Measurements from ENCODE around the gene LKAAEAR1. TPM values are rescaled to one million over a fixed set of nuclear protein-coding genes. Genes with fewer than 3 reads are reported as not detected.

LKAAEAR1 gene, protein sequence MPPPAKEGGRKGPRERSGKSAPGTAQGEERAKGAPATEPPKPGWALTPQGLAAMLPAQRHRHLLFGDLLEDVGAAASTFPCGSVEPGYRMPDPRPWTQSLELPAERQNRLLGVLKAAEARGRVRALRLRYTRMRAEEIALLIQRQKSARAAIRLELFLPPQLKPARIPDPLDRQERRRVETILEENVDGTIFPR
- under 1 TPM in 1 of 3 donors, not detected in 2; 0.64 TPM for total RNA-seq

DNA sequence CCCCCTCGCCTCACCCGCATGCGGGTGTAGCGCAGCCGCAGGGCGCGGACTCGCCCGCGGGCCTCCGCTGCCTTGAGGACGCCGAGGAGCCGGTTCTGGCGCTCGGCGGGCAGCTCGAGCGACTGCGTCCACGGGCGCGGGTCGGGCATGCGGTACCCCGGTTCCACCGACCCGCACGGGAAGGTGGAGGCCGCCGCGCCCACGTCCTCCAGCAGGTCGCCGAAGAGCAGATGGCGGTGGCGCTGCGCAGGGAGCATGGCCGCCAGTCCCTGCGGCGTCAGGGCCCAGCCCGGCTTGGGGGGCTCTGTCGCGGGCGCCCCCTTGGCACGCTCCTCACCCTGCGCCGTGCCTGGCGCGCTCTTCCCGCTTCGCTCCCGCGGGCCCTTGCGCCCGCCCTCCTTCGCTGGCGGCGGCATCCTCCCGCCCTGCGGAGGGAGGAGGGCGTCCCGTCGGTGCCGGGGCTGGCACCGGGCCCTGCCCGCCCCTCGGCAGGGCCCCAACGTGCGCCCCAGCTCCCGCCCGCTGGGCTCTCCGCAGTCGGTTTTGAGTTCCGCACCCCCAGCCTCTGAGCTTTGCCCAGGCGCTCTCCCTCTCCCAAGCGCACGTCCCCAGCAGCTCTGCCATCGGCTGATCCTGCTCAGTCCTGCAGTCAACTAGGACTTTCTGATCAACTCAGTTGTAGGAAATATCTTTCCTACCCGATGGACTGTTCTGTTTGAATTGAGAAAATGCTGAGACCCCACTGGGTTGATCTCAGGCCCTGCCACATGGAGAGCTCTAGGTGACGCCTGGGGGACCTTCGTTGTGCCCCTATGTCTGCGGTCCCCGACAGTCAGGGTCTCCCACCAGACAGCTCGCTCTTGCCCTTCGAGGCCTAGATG is at the start of gene LKAAEAR1:
Gene LKAAEAR1, minus strand, starts transcription at position 595 of the 881 bp plus-strand sequence. Its CDS starts 179 bp downstream, at position 416.
- intact Hi-C loops (cut with DNase I; ENCODE audit: low total_unique reads) = no loop called here
- TF ChIP-seq POLR2A (IDR thresholded peaks at IDR 0.05) (no peak), POLR2AphosphoS5 (IDR thresholded peaks at IDR 0.05) (no peak)
- TF ChIP-seq, protein P1, sequence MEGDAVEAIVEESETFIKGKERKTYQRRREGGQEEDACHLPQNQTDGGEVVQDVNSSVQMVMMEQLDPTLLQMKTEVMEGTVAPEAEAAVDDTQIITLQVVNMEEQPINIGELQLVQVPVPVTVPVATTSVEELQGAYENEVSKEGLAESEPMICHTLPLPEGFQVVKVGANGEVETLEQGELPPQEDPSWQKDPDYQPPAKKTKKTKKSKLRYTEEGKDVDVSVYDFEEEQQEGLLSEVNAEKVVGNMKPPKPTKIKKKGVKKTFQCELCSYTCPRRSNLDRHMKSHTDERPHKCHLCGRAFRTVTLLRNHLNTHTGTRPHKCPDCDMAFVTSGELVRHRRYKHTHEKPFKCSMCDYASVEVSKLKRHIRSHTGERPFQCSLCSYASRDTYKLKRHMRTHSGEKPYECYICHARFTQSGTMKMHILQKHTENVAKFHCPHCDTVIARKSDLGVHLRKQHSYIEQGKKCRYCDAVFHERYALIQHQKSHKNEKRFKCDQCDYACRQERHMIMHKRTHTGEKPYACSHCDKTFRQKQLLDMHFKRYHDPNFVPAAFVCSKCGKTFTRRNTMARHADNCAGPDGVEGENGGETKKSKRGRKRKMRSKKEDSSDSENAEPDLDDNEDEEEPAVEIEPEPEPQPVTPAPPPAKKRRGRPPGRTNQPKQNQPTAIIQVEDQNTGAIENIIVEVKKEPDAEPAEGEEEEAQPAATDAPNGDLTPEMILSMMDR (IDR thresholded peaks at IDR 0.05) = no peak

DNA sequence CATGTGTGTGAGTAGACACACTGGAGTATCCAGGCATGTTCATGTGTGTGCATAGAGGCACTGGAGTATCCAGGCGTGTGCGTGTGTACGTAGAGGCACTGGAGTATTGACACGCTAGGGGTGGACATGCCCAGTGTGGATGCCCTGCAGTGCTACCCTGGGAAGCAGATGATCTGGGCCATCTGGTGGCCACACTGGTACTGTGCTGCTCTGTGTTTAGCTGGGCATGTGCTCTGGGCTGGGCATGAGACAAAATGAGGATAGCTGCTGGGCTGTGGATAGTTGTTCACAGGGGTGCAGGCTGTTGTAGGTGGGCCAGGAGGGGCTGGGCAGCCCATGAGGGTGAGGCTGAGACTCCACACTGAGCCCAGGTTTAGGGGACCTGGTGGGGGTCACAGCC is 47.2 kb upstream of the LKAAEAR1 start:
- H3K27ac ChIP-seq = no peak overlapping the region
- intact Hi-C loops (cut with DNase I; ENCODE audit: low total_unique reads) = no loop called here
- H3K36me3 ChIP-seq = no peaks in the 10 kb centered on the region
- peaks cover 0 to 13% of the 10 kb centered on the region in 2 donors for H3K27me3 ChIP-seq
- TF ChIP-seq, protein P1 (IDR thresholded peaks at IDR 0.05) = no peak
- TF ChIP-seq POLR2A (IDR thresholded peaks at IDR 0.05) (no peak), POLR2AphosphoS5 (IDR thresholded peaks at IDR 0.05) (no peak)
- H3K4me1 ChIP-seq = no peaks in the 10 kb centered on the region
- H3K9me3 ChIP-seq = no peaks in the 10 kb centered on the region
- no peak for DNase-seq (ENCODE audit: low spot score in 2 of 2)
- no peak overlapping the region for H3K4me3 ChIP-seq

More for the DNA sequence above, at the start of gene LKAAEAR1:
- H3K4me1 ChIP-seq = peaks cover 2 to 6% of the 10 kb centered on the region in 2 donors
- H3K27ac ChIP-seq = no peak within 1 kb of the TSS
- no peak for DNase-seq (ENCODE audit: low spot score in 2 of 2)
- peak within 1 kb of the TSS; percentile 45 to 77 (median 55) for H3K4me3 ChIP-seq
- H3K27me3 ChIP-seq = peaks cover 0 to 9% of the 10 kb centered on the region in 2 donors
- no peaks in the 10 kb centered on the region for H3K9me3 ChIP-seq
- H3K36me3 ChIP-seq = no peaks in the 10 kb centered on the region

DNA sequence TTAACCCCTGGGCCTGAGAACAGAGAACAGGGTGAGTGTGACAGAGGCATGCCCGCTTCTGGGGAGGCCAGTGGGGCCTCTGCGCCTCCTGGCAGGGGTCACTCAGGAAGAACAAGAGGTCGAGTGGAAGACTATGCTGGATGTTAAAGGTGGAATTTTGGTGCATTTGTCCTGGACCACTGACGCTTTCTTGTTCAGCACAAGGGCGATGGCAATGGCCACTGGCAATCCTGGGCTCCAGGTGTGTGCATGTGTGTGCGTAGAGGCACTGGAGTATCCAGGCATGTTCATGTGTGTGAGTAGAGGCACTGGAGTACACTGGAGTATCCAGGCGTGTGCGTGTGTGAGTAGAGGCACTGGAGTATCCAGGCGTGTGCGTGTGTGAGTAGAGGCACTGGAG is 46.7 kb upstream of the LKAAEAR1 start:
- Histone ChIP-seq H3K27me3 (peaks cover 0 to 14% of the 10 kb centered on the region in 2 donors), H3K9me3 (no peaks in the 10 kb centered on the region), H3K27ac (no peak overlapping the region), H3K4me1 (no peaks in the 10 kb centered on the region), H3K4me3 (no peak overlapping the region), H3K36me3 (no peaks in the 10 kb centered on the region)
- TF ChIP-seq, protein P1 (IDR thresholded peaks at IDR 0.05) = no peak
- no peak for TF ChIP-seq POLR2AphosphoS5 (IDR thresholded peaks at IDR 0.05)
- TF ChIP-seq POLR2A (IDR thresholded peaks at IDR 0.05) = no peak
- intact Hi-C loops (cut with DNase I; ENCODE audit: low total_unique reads) = no loop called here
- no peak for DNase-seq (ENCODE audit: low spot score in 2 of 2)

DNA sequence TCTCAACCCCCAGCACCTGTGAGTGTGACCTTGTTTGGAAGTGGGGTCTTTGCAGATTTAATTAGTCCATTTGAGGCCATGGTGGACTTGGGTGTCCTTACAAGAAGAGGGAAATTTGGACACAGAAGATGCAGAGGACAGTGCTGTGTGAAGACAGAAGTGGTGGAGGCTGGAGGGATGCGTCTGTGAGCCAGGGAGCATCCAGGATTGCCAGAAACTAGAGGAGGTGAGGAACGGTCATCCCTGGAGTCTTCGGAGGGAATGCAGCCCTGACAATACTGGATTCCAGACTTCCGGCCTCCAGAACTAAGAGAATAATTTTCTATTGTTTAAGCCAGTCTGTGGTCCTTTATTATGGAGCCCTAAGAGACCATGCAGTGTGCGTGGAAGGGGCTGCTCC is 46.1 kb upstream of the LKAAEAR1 start:
- no peak for DNase-seq (ENCODE audit: low spot score in 2 of 2)
- TF ChIP-seq POLR2A (IDR thresholded peaks at IDR 0.05) (no peak), POLR2AphosphoS5 (IDR thresholded peaks at IDR 0.05) (no peak)
- TF ChIP-seq, protein P1 (IDR thresholded peaks at IDR 0.05) = no peak
- Histone ChIP-seq H3K27me3 (peaks cover 0 to 14% of the 10 kb centered on the region in 2 donors), H3K27ac (no peak overlapping the region), H3K4me3 (no peak overlapping the region), H3K4me1 (no peaks in the 10 kb centered on the region), H3K36me3 (no peaks in the 10 kb centered on the region), H3K9me3 (no peaks in the 10 kb centered on the region)
- intact Hi-C loops (cut with DNase I; ENCODE audit: low total_unique reads) = no loop called here

Measured in breast epithelium (tissue), 4 donors.